Ishikawa (cell line): ENCODE measurements around the gene FRMPD4.

Experiments
- CEBPB ChIP-seq: IDR thresholded peaks from 2 replicates; pipeline ENCODE4 v1.6.1; 2012
- CREB1 ChIP-seq: IDR thresholded peaks from 2 replicates; pipeline ENCODE4 v1.6.1; 2012; ENCODE audit warnings: low read depth
- EGR1 ChIP-seq: IDR thresholded peaks from 2 replicates; pipeline ENCODE4 v1.6.1; 2012
- EP300 ChIP-seq: IDR thresholded peaks from 2 replicates; pipeline ENCODE4 v1.6.1; 2012; ENCODE audit warnings: borderline replicate concordance
- FOXM1 ChIP-seq: IDR thresholded peaks from 2 replicates; pipeline ENCODE4 v1.6.1; 2012; ENCODE audit warnings: low read depth, borderline replicate concordance
- NFIC ChIP-seq: IDR thresholded peaks from 2 replicates; pipeline ENCODE4 v1.6.1; 2012
- RAD21 ChIP-seq: IDR thresholded peaks from 2 replicates; pipeline ENCODE4 v1.6.1; 2012; ENCODE audit warnings: low read depth
- REST ChIP-seq: IDR thresholded peaks from 2 replicates; pipeline ENCODE4 v1.6.1; 2012; ENCODE audit warnings: low read depth, mild to moderate bottlenecking
- TAF1 ChIP-seq: IDR thresholded peaks from 2 replicates; pipeline ENCODE4 v1.6.1; 2012; ENCODE audit warnings: low read depth, mild to moderate bottlenecking
- TCF12 ChIP-seq: IDR thresholded peaks from 2 replicates; pipeline ENCODE4 v1.6.1; 2012; ENCODE audit warnings: low read depth
- TEAD4 ChIP-seq: IDR thresholded peaks from 2 replicates; pipeline ENCODE4 v1.6.1; 2012
- USF1 ChIP-seq: IDR thresholded peaks from 2 replicates; pipeline ENCODE4 v1.6.1; 2012
- YY1 ChIP-seq: IDR thresholded peaks from 2 replicates; pipeline ENCODE4 v1.6.1; 2012; ENCODE audit warnings: low read depth
- ZBTB7A ChIP-seq: IDR thresholded peaks from 2 replicates; pipeline ENCODE4 v1.6.1; 2012; ENCODE audit warnings: low read depth
- TF ChIP-seq, protein P1 (sequence below): IDR thresholded peaks from 2 replicates; pipeline ENCODE4 v1.6.1; 2012

The FRMPD4 gene

GRCh38 chrX:12411831-12412230 is 273.6 kb downstream of the FRMPD4 start:
- TF ChIP-seq TEAD4, result no peak
- TF ChIP-seq EP300, result no peak
- TF ChIP-seq, protein P1, sequence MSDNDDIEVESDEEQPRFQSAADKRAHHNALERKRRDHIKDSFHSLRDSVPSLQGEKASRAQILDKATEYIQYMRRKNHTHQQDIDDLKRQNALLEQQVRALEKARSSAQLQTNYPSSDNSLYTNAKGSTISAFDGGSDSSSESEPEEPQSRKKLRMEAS, result no peak
- TF ChIP-seq USF1, result no peak
- TF ChIP-seq YY1, result no peak
- TF ChIP-seq REST, result no peak
- TF ChIP-seq RAD21, result no peak
- no peak for TF ChIP-seq TAF1
- no peak for TF ChIP-seq CEBPB
- TF ChIP-seq CREB1, result no peak
- TF ChIP-seq ZBTB7A, result no peak
- TF ChIP-seq NFIC, result no peak
- TF ChIP-seq EGR1, result no peak
- TF ChIP-seq FOXM1, result no peak
- TF ChIP-seq TCF12, result no peak

- TF ChIP-seq EGR1 (no peak), TCF12 (no peak), ZBTB7A (no peak), TEAD4 (no peak), EP300 (no peak), CEBPB (no peak), RAD21 (no peak)
These were observed 274.3 kb downstream of the FRMPD4 start for GRCh38 chrX:12412561-12412960.

GRCh38 chrX:12419591-12419990 is 281.3 kb downstream of the FRMPD4 start:
- no peak for TF ChIP-seq TAF1
- no peak for TF ChIP-seq REST
- TF ChIP-seq CEBPB, result no peak
- TF ChIP-seq RAD21, result no peak
- TF ChIP-seq CREB1, result no peak
- TF ChIP-seq YY1, result no peak
- TF ChIP-seq NFIC, result no peak
- TF ChIP-seq EP300, result no peak
- TF ChIP-seq FOXM1, result no peak
- TF ChIP-seq TCF12, result no peak
- no peak for TF ChIP-seq ZBTB7A
- TF ChIP-seq, protein P1, result no peak
- TF ChIP-seq EGR1, result no peak
- TF ChIP-seq USF1, result no peak
- TF ChIP-seq TEAD4, result no peak

DNA sequence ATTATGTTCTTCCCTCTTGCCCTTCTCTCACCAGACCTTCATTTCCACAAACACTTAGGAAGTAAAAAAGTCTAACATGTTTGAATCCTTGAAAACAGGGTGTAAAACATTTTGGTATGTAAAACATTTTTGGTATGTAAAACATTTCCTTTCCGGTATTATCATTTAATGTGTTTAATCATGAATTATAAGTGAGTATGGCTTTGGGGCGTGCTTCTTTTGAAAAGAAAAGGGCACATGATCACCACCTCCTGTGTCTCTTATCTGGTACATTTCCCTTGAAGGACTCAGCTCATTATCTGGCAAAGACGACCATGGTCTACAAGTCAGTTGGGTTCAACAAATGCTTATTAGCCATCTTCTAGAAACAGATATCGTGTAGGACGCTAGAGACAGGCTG is 283.6 kb downstream of the FRMPD4 start:
- TF ChIP-seq USF1 (no peak), TEAD4 (no peak), YY1 (no peak), EGR1 (no peak), CEBPB (no peak), REST (no peak), TAF1 (no peak), TCF12 (no peak), EP300 (no peak), RAD21 (no peak), ZBTB7A (no peak), CREB1 (no peak), FOXM1 (no peak), NFIC (no peak)
- TF ChIP-seq, protein P1, result no peak
